Mesenteric fat pad (tissue), 1 donor: ENCODE measurements around the gene PLEKHG4. TPM values are rescaled to one million over a fixed set of nuclear protein-coding genes. Genes with fewer than 3 reads are reported as not detected.

ENCODE experiments used
- DNase-seq: peaks from one replicate; pipeline ENCODE4 v3.0.0-alpha.2; 2020; ENCODE audit warnings: low spot score
- total RNA-seq: library from RNA; stranded (reverse); fragmentation: NEBNext Ultra II Directional; extraction: Animal tissue kit (Norgen Biotek cat#: 25700); gene quantifications from one replicate; pipeline ENCODE4 v1.2.1, GENCODE V29; 2021
- donor health status: DM: yes; HTN: yes; CAD: no.

The PLEKHG4 gene
- total RNA-seq, 1 donor from 2014 or later = 4.0 TPM

DNA sequence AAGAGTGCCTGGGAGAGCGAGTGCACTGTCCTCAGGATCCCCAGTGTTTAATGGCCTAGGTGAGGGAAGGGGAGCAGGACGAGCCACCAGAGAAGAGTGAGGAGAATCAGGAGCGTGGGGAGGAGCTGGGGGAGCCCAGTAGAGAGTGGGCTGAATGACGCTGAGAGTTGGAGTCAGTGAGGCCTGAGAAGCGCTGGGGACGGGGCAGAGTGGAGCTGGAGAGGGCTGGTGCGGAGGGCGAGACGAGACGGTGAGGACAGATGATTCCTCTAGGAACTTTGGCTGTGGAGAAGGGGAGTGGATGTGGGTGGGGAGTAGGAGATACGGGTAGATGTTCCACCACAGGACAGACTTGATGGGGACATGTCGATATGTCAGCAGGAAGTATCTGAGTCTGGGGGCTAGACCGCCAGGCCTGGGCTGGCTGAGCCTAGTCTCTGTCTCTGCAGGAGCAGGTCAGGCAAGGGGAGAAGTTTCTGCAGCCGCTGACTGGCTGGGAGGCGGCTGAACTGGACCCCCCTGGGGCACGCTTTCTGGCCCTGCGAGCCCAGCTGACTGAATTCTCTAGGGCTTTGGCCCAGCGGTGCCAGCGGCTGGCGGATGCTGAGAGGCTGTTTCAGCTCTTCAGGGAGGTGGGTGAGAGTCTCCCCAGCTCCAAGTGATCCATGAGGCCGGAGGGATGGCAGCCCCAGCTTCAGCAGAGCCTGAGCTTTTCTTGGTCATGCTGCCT lies 4.7 kb downstream of the PLEKHG4 start:
- DNase-seq = no peak

- DNase-seq = no peak
Measured at GRCh38 chr16:67284699-67285646, 5.6 kb downstream of the PLEKHG4 start.

DNA sequence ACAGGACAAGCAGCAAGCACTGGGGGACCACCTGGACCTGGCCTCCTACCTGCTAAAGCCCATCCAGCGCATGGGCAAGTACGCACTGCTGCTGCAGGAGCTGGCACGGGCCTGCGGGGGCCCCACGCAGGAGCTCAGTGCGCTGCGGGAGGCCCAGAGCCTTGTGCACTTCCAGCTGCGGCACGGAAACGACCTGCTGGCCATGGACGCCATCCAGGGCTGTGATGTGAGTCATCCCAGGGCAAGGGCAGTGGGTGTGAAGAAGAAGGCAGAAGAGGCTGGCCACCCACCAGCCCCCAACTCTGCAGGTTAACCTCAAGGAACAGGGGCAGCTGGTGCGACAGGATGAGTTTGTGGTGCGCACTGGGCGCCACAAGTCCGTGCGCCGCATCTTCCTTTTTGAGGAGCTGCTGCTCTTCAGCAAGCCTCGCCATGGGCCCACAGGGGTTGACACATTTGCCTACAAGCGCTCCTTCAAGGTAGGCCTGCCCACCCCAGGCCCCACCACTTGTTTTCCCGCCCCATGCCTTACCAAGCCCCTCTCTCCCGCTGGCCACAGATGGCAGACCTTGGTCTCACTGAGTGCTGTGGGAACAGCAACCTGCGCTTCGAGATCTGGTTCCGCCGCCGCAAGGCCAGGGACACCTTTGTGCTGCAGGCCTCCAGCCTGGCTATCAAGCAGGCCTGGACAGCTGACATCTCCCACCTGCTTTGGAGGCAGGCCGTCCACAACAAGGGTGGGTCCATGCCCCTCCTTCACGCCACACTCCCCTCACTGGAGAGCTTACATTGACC lies 7.3 kb downstream of the PLEKHG4 start:
- no peak for DNase-seq

GRCh38 chr16:67287960-67288359 lies 8.6 kb downstream of the PLEKHG4 start:
- DNase-seq = no peak

DNA sequence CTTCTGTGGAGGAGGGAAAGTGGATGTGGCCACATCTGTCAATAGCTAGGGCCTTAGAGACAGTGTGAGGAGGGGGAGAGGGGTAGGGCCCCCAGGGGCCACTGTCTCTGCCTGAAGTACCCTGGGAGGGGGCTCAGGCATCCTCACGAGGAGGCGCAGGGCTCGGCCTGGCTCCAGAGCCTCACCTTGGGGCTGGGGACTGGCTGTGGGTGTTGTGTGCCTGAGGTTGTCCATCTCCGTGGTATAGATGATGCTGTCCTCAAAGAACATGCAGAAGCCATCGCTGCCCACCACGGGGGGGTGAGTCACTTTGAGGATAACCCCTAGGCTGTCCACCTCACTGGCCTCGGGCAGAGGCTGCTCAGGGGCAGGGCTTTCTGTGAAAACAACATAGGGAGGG lies 12.1 kb downstream of the PLEKHG4 start:
- DNase-seq = no peak

DNA sequence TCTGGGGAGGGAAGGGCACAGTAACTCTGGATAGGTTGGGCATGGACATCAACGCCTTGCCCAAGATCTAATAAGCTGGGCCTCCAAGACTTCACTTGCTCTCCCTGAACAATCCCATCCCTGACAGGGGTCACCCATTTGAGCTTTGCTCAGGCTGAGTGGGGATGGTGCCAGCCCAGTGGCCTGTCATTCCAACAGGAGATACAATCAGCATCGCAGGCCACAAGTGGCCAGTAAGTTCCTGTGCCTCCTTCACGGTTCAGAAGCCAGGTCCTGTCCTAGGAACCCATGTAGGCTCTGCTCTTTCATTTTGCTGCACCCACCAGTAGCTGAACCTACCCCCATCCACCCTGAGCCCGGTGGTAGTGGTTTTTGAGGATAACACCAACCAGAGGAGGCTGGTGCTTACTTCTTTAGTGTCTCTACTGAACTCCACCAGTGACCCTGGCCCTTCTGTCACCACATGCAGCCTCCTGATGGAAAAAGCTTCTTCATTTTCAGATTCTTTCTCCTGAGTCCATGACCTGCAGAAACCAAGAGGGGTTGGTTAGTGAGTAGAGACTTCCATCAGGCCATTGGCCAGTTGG lies 14.9 kb downstream of the PLEKHG4 start:
- no peak for DNase-seq

DNA sequence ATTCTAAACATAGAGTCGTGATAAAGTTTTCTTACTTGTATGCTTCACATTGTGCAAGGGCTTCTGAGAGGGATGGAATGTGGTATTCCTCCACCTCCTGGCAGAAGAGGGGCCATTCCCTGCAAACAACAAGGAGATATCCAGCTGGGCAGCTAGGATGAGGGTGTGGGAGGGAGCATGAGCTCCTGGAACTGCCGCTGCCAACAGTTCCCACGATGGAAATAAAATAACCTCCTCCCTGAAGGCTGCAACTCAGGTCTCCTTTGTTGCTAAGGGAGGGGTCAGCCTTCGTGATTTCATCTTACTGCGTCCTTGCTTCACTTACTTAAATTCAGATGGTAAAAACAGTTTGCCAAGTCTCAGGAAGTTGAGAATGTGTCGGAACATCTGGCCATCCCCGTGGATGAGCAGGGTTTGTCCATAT lies 15.6 kb downstream of the PLEKHG4 start:
- DNase-seq = no peak

DNA sequence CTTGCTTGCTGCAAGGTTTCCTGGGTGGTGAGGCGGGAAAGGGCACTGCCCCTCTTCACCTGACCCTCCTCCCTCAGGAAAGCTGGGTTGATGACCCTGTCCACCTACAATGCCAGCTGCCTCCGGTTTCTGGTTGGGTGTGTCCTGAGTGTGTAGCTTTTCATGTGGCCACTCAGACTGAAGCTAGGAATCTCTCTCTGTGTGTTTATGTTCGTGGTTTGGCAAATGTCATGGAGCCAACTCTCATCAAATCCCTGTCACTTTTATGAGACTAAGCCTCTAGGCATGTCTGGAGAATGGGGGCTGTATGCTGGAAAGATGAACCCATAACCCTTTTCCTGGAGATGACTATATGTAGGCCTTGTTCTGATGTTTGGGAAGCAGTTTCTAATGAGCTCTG lies 17.1 kb downstream of the PLEKHG4 start:
- DNase-seq = no peak

DNA sequence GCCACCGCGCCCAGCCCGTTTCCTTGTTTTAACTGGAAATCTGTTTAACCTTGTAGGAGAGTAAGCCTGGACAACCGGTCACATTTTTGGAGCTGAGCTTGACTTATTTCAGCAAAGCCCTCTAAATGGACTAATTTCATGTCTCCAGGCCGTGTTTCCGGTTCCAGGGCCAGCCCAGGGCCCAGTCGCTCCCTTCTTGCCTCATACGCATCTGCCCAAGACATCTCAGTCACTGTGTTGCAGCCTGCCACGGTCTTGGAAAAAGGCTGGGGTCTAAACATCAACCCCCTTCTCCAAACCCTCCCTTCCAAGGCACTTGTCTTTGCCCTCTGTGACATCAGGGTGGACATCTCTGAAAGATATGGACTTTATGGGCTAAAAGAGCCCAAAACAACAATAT lies 18.9 kb downstream of the PLEKHG4 start:
- DNase-seq = no peak

DNA sequence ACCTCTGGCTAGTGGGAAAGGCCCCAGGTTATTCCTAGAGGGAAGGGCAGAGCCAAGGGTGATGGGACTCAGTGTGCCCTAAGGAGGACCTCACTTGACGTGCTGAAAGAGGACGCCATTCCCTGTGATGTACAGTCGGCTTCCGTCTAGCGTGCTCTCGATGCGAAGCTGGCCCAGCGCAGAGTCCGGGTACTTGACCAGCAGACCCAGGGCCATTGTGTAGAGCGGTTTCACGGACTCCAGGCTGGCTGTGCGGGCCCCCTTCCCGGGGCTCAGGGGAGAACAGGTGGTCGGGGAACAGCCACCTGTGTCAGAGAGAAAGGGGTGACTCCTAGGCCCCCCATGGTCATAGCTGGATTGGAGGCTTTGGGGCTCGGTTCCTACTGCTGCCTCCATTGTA lies 19.9 kb downstream of the PLEKHG4 start:
- DNase-seq = no peak

- DNase-seq = no peak
Measured at GRCh38 chr16:67301080-67301782, 21.9 kb downstream of the PLEKHG4 start.

GRCh38 chr16:67302076-67302475 lies 22.7 kb downstream of the PLEKHG4 start:
- DNase-seq = no peak

DNA sequence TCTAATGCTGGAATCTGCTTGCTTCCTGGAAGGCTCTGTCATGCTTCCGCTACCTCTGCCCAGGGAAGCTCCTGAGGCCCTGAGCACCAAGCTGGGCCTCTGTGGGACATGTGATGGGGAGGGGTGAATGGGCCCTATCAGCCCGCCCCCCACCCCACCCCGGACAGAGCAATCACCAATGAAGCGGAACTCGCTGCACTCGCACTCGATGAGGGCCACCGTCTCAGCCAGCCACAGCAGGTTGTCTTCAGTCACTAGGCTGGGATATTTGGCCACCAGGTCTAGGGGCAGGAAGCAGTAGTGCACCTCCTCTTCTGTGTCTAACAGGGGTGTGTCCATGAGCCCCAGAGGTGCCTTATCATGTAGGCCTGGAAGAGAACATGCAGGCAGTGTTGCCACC lies 23.6 kb downstream of the PLEKHG4 start:
- no peak for DNase-seq

GRCh38 chr16:67304020-67304419 lies 24.7 kb downstream of the PLEKHG4 start:
- DNase-seq = no peak

- peak; percentile 30 for DNase-seq
Measured at GRCh38 chr16:67305216-67306071, 26.1 kb downstream of the PLEKHG4 start.

DNA sequence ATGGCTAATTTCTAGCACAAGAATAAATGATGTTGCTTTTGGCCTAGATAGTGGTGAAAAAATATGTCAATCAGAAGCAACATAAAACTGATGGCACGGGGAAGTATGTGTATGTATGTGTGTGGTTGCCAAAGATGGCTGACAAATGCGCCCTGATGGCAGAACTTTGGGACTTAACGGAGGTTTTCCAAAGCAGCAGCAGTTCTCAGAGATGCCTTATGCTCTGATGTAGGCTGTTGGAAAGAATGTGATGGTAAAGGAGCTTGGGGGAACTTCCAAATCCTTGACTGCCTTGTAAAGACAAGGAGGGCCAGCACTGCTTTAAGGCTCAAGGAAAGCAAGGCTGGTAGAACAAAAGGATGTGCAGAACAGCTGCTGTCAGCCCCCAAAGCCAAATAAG lies 31.2 kb downstream of the PLEKHG4 start:
- DNase-seq = no peak

- DNase-seq = no peak
Measured at GRCh38 chr16:67311607-67312488, 32.5 kb downstream of the PLEKHG4 start.

DNA sequence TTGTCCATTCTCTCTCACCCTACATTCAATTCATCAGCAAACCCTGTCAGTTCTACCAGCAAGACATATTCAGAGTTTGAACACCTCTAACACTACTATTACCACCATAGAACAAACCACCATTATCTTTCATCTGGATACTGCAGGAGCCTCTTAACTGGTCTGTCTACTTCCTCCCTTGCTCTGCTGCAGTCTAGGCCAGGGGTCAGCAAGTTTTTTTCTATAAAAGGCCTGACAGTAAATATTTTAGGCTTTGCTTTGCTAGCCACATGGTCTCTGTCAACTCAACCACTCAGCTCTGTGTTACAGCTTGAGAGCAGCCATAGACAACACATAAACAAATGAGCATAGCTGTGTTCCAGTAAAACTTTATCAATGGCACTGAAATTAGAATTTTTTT lies 33.4 kb downstream of the PLEKHG4 start:
- DNase-seq = no peak

DNA sequence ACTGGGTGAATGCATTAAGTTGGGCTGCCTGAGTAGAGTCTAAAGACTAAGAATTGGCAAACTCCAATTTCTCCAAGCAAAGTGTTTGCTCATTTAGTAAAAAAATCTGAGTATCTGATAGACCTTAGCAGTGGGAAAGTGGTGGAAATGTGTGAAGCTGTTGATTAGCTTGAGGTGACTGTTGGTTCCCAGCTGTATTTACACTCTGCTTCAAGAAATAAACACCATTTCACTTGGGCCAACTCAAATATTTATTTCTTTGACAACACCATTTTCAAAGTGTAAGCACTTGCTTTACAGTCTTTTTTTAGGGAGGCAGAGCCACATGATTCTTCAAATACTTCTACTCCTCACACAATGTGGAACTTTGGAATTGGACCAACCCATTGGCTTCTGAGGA lies 38.5 kb downstream of the PLEKHG4 start:
- DNase-seq = no peak
